ENCODE measurements around the gene JARID2.

JARID2 gene

DNA sequence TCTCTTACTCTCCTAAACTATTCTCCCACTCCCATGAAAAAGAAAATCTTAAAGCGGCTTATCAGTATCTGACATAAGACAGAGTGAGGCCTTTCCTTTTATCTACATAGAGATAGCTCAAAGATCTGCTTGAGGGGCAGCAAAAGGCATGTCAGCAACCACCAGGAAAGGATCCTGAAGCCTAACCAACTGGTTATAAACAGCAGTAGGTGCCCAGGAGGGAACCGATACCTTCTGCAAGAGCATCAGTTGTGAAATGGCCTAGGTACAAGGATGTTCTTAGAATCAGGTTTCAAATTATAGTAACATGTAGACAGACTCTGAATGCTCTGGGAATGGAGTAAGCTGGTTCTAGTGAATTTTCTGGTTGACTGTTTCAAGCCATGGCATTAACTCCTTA, 21.4 kb downstream of the JARID2 start (continued):
- TF ChIP-seq ZNF654 (tag by site-specific recombination; IDR thresholded peaks at IDR 0.05; ENCODE audit: low read depth) (no peak), KLF7 (tag by site-specific recombination; IDR thresholded peaks at IDR 0.05; ENCODE audit: borderline replicate concordance) (no peak), ZNF133 (tag by site-specific recombination; IDR thresholded peaks at IDR 0.05) (no peak), ZNF600 (tag by site-specific recombination; IDR thresholded peaks at IDR 0.05) (no peak), ZNF394 (tag by site-specific recombination; IDR thresholded peaks at IDR 0.05; ENCODE audit: borderline replicate concordance) (no peak)
- TF ChIP-seq, protein P1, sequence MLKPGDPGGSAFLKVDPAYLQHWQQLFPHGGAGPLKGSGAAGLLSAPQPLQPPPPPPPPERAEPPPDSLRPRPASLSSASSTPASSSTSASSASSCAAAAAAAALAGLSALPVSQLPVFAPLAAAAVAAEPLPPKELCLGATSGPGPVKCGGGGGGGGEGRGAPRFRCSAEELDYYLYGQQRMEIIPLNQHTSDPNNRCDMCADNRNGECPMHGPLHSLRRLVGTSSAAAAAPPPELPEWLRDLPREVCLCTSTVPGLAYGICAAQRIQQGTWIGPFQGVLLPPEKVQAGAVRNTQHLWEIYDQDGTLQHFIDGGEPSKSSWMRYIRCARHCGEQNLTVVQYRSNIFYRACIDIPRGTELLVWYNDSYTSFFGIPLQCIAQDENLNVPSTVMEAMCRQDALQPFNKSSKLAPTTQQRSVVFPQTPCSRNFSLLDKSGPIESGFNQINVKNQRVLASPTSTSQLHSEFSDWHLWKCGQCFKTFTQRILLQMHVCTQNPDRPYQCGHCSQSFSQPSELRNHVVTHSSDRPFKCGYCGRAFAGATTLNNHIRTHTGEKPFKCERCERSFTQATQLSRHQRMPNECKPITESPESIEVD (tag by site-specific recombination; IDR thresholded peaks at IDR 0.05), result no peak
- TF ChIP-seq, protein P2, sequence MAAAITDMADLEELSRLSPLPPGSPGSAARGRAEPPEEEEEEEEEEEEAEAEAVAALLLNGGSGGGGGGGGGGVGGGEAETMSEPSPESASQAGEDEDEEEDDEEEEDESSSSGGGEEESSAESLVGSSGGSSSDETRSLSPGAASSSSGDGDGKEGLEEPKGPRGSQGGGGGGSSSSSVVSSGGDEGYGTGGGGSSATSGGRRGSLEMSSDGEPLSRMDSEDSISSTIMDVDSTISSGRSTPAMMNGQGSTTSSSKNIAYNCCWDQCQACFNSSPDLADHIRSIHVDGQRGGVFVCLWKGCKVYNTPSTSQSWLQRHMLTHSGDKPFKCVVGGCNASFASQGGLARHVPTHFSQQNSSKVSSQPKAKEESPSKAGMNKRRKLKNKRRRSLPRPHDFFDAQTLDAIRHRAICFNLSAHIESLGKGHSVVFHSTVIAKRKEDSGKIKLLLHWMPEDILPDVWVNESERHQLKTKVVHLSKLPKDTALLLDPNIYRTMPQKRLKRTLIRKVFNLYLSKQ (tag by site-specific recombination; IDR thresholded peaks at IDR 0.05; ENCODE audit: borderline replicate concordance), result no peak
- TF ChIP-seq, protein P3, sequence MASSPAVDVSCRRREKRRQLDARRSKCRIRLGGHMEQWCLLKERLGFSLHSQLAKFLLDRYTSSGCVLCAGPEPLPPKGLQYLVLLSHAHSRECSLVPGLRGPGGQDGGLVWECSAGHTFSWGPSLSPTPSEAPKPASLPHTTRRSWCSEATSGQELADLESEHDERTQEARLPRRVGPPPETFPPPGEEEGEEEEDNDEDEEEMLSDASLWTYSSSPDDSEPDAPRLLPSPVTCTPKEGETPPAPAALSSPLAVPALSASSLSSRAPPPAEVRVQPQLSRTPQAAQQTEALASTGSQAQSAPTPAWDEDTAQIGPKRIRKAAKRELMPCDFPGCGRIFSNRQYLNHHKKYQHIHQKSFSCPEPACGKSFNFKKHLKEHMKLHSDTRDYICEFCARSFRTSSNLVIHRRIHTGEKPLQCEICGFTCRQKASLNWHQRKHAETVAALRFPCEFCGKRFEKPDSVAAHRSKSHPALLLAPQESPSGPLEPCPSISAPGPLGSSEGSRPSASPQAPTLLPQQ (tag by site-specific recombination; IDR thresholded peaks at IDR 0.05), result no peak
- TF ChIP-seq, protein P4, sequence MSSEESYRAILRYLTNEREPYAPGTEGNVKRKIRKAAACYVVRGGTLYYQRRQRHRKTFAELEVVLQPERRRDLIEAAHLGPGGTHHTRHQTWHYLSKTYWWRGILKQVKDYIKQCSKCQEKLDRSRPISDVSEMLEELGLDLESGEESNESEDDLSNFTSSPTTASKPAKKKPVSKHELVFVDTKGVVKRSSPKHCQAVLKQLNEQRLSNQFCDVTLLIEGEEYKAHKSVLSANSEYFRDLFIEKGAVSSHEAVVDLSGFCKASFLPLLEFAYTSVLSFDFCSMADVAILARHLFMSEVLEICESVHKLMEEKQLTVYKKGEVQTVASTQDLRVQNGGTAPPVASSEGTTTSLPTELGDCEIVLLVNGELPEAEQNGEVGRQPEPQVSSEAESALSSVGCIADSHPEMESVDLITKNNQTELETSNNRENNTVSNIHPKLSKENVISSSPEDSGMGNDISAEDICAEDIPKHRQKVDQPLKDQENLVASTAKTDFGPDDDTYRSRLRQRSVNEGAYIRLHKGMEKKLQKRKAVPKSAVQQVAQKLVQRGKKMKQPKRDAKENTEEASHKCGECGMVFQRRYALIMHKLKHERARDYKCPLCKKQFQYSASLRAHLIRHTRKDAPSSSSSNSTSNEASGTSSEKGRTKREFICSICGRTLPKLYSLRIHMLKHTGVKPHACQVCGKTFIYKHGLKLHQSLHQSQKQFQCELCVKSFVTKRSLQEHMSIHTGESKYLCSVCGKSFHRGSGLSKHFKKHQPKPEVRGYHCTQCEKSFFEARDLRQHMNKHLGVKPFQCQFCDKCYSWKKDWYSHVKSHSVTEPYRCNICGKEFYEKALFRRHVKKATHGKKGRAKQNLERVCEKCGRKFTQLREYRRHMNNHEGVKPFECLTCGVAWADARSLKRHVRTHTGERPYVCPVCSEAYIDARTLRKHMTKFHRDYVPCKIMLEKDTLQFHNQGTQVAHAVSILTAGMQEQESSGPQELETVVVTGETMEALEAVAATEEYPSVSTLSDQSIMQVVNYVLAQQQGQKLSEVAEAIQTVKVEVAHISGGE (tag by site-specific recombination; conservative IDR thresholded peaks at IDR 0.05; ENCODE audit: low read depth), result no peak

DNA sequence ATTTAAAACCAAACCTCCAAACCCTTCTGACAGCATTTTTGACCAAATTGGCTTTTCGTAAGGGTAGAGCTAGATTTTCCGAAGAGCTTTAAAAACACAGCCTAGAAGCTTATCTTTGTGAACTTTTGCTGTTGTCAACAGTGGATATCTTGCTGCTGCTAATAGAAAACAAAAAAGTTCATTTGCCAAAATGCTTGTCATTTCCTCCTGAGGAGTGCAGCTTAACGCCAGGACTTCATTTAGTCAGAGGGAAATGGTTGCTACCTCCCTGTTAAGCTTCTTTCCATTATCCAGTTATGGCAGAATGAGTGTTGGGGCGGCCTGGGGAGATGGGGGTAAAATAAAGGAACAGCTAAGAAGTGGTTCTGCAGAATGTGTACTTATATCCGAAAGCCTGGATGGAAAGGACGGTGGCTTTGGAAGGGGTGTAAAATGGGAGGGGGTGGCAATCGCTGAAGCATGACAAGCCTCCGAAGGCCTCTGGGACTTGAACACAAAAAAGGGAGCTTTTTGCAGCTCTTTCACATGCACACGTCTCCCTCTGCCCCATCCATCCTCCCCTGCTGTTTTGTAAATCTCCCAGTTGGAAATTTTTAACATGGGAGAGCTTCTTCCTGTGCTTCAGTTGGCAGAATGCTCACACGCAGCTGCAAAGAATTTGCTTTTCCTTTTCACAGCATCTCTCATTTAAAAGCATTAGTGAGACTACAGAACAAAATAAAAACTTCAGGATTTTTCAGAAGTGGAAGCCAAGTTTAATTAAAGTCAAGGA, 22.5 kb downstream of the JARID2 start:
- CTCF ChIA-PET, result no interaction called here
- no peaks in the 10 kb centered on the region; a peak in 1 of 3 replicates for H3K36me3 ChIP-seq (ENCODE audit: control insufficient read depth in 2 of 2, insufficient read depth in 1 of 2, low read length in 2 of 2)
- peaks cover 25% of the 10 kb centered on the region for H3K4me1 ChIP-seq (ENCODE audit: control insufficient read depth, insufficient read depth, low read length)
- no peak overlapping the region for H3K27ac ChIP-seq (ENCODE audit: extremely low read depth, low read depth, low read length)
- TF ChIP-seq ZNF561 (tag by site-specific recombination; IDR thresholded peaks at IDR 0.05; ENCODE audit: borderline replicate concordance), result no peak
- no peak for TF ChIP-seq EGR2 (tag by site-specific recombination; IDR thresholded peaks at IDR 0.05; ENCODE audit: low read depth)
- TF ChIP-seq, protein P5, sequence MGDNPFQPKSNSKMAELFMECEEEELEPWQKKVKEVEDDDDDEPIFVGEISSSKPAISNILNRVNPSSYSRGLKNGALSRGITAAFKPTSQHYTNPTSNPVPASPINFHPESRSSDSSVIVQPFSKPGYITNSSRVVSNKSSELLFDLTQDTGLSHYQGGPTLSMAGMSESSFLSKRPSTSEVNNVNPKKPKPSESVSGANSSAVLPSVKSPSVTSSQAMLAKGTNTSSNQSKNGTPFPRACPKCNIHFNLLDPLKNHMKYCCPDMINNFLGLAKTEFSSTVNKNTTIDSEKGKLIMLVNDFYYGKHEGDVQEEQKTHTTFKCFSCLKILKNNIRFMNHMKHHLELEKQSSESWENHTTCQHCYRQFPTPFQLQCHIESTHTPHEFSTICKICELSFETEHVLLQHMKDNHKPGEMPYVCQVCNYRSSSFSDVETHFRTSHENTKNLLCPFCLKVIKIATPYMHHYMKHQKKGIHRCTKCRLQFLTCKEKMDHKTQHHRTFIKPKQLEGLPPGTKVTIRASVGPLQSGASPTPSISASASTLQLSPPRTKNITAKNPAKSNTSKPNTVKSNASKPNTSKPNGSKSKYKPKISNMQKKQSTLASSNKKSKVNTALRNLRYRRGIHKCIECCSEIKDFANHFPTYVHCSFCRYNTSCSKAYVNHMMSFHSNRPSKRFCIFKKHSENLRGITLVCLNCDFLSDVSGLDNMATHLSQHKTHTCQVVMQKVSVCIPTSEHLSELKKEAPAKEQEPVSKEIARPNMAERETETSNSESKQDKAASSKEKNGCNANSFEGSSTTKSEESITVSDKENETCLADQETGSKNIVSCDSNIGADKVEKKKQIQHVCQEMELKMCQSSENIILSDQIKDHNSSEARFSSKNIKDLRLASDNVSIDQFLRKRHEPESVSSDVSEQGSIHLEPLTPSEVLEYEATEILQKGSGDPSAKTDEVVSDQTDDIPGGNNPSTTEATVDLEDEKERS (tag by site-specific recombination; IDR thresholded peaks at IDR 0.05), result no peak
- no peak for TF ChIP-seq HOXD13 (CRISPR knock-in tag; IDR thresholded peaks at IDR 0.05; ENCODE audit: borderline replicate concordance)
- TF ChIP-seq ZNF560 (tag by site-specific recombination; IDR thresholded peaks at IDR 0.05; ENCODE audit: borderline replicate concordance), result no peak
- no peak for TF ChIP-seq ZNF221 (tag by site-specific recombination; IDR thresholded peaks at IDR 0.05; ENCODE audit: borderline replicate concordance)
- no peak for TF ChIP-seq ZNF837 (tag by site-specific recombination; IDR thresholded peaks at IDR 0.05)
- TF ChIP-seq ZIC2 (tag by site-specific recombination; IDR thresholded peaks at IDR 0.05), result peak; percentile 46; the same call in 1 of the 2 replicates
- no peak for TF ChIP-seq ZNF37A (tag by site-specific recombination; IDR thresholded peaks at IDR 0.05)
- peak; percentile 36 for TF ChIP-seq ZNF341 (tag by site-specific recombination; IDR thresholded peaks at IDR 0.05; ENCODE audit: low read depth)
- TF ChIP-seq WT1 (tag by site-specific recombination; IDR thresholded peaks at IDR 0.05), result peak; percentile 49
- POLR2A ChIA-PET, result interaction anchor here (0.6 kb wide), 1 partner anchor 74 kb away, joined by 3 read pairs; no protein-coding TSS in a partner anchor
- no peaks in the 10 kb centered on the region for H3K9me3 ChIP-seq (ENCODE audit: control insufficient read depth, insufficient read depth, low read depth, low read length)
- H3K4me3 ChIP-seq (ENCODE audit: low read depth, low read length), result no peak overlapping the region
